GM23338 (cell line): ENCODE data around the gene LYSMD4. TPM values are rescaled to one million over a fixed set of nuclear protein-coding genes. Genes with fewer than 3 reads are reported as not detected.

Experiments
- ATAC-seq: fragments of 200-7000 bp; cut with Tn5 transposase; 3 replicates; pipeline ENCODE4 v1.9.1; 2020
- DNase-seq: peaks from one replicate; pipeline ENCODE4 v3.0.0-alpha.2; 2015; ENCODE audit warnings: low spot score
- H2AFZ ChIP-seq: fragments of 200-600 bp; sonication (generic); 2 replicates; pipeline ENCODE4 v1.8.0; 2016; ENCODE audit warnings: antibody characterized with exemption, mild to moderate bottlenecking, moderate library complexity
- H3F3A ChIP-seq: fragments of 200-600 bp; sonication (generic); replicated peaks from 2 replicates; pipeline ENCODE4 v1.8.0; 2017; ENCODE audit warnings: antibody characterized with exemption, mixed run types, low read depth
- H3K27ac ChIP-seq: fragments of 200-600 bp; sonication (generic); 2 replicates; pipeline ENCODE4 v1.6.1; 2016; ENCODE audit warnings: low read depth
- H3K27me3 ChIP-seq: fragments of 200-600 bp; sonication (generic); 2 replicates; pipeline ENCODE4 v1.8.0; 2016; ENCODE audit warnings: mild to moderate bottlenecking, mixed run types, moderate library complexity; ENCODE audit not compliant: insufficient read depth
- H3K36me3 ChIP-seq: fragments of 200-600 bp; sonication (generic); 2 replicates; pipeline ENCODE4 v1.8.0; 2016; ENCODE audit warnings: mild to moderate bottlenecking; ENCODE audit not compliant: insufficient read depth
- H3K4me1 ChIP-seq: fragments of 200-600 bp; sonication (generic); 2 replicates; pipeline ENCODE4 v1.8.0; 2016; ENCODE audit warnings: mild to moderate bottlenecking, moderate library complexity; ENCODE audit not compliant: insufficient read depth
- H3K4me2 ChIP-seq: fragments of 200-600 bp; sonication (generic); 2 replicates; pipeline ENCODE4 v1.7.1; 2017; ENCODE audit warnings: mixed run types
- H3K4me3 ChIP-seq: fragments of 200-600 bp; sonication (generic); 2 replicates; pipeline ENCODE4 v1.6.1; 2016; ENCODE audit warnings: mixed run types
- H3K79me2 ChIP-seq: fragments of 200-600 bp; sonication (generic); replicated peaks from 2 replicates; pipeline ENCODE4 v1.8.0; 2017; ENCODE audit warnings: mild to moderate bottlenecking; ENCODE audit not compliant: insufficient read depth
- H3K9me2 ChIP-seq: fragments of 200-600 bp; sonication (generic); 2 replicates; pipeline ENCODE4 v1.8.0; 2017; ENCODE audit not compliant: insufficient read depth
- H4K20me1 ChIP-seq: fragments of 200-600 bp; sonication (generic); replicated peaks from 2 replicates; pipeline ENCODE4 v1.8.0; 2017; ENCODE audit warnings: mild to moderate bottlenecking; ENCODE audit not compliant: insufficient read depth
- H3K27ac Mint-ChIP-seq: 2 replicates; pipeline ENCODE4 v1.8.0; 2020; ENCODE audit warnings: inconsistent platforms, mild to moderate bottlenecking, moderate library complexity, mixed read lengths
- H3K27me3 Mint-ChIP-seq: 3 replicates; pipeline ENCODE4 v1.8.0; 2022; ENCODE audit warnings: low read depth, mild to moderate bottlenecking, moderate library complexity, mixed read lengths, inconsistent platforms; ENCODE audit not compliant: insufficient read depth, poor library complexity
- H3K36me3 Mint-ChIP-seq: 3 replicates; pipeline ENCODE4 v1.8.0; 2021; ENCODE audit warnings: low read depth, mild to moderate bottlenecking, inconsistent platforms, moderate library complexity, mixed read lengths
- H3K4me1 Mint-ChIP-seq: 3 replicates; pipeline ENCODE4 v1.8.0; 2020; ENCODE audit warnings: mild to moderate bottlenecking, inconsistent platforms, mixed read lengths
- H3K4me3 Mint-ChIP-seq: 3 replicates; pipeline ENCODE4 v1.8.0; 2021; ENCODE audit warnings: moderate library complexity, mild to moderate bottlenecking, inconsistent platforms, mixed read lengths
- H3K9me3 Mint-ChIP-seq: 3 replicates; pipeline ENCODE4 v1.8.0; 2020; ENCODE audit warnings: moderate library complexity, mild to moderate bottlenecking, inconsistent platforms, mixed read lengths
- CREB1 ChIP-seq: fragments of 250-450 bp; sonication (Bioruptor Pico); IDR thresholded peaks from 2 replicates; pipeline ENCODE4 v1.5.0; 2020; ENCODE audit warnings: low read depth, mild to moderate bottlenecking, moderate library complexity
- EZH2 ChIP-seq: fragments of 200-600 bp; sonication (generic); IDR thresholded peaks from one replicate; pipeline ENCODE4 v1.8.0; 2017; ENCODE audit warnings: antibody characterized with exemption, mild to moderate bottlenecking, low read depth; ENCODE audit not compliant: unreplicated experiment
- JUNB ChIP-seq: IDR thresholded peaks from one replicate; pipeline ENCODE4 v1.6.1; 2016; ENCODE audit warnings: antibody characterized with exemption; ENCODE audit not compliant: unreplicated experiment
- ZNF114 ChIP-seq: fragments of 250-450 bp; sonication (Bioruptor Pico); IDR thresholded peaks from 2 replicates; pipeline ENCODE4 v1.5.0; 2020; ENCODE audit warnings: mild to moderate bottlenecking, moderate library complexity
- ZNF331 ChIP-seq: fragments of 250-450 bp; sonication (Bioruptor Pico); IDR thresholded peaks from 2 replicates; pipeline ENCODE4 v1.5.0; 2020; ENCODE audit warnings: low read depth, mild to moderate bottlenecking, moderate library complexity
- polyA plus RNA-seq: library from polyadenylated mRNA; unstranded; fragments of >200 nt; fragmentation: Nextera tagmentation; extraction: Ambion mirVana; gene quantifications from 2 replicates; pipeline ENCODE4 v1.2.1, GENCODE V29; 2016
- total RNA-seq: library from RNA; depleted of rRNA; stranded (reverse); fragments of >200 nt; shearing (Covaris generic); gene quantifications from 2 replicates; pipeline ENCODE4 v1.2.3, GENCODE V29; 2014
- TF ChIP-seq, protein P1 (sequence below): fragments of 250-450 bp; sonication (Bioruptor Pico); IDR thresholded peaks from 2 replicates; pipeline ENCODE4 v1.5.0; 2020; ENCODE audit warnings: mild to moderate bottlenecking, moderate library complexity
- TF ChIP-seq, protein P2 (sequence below), 2 experiments: fragments of 200-600 bp in 1 of 2; sonication (generic) in 1 of 2; conservative IDR thresholded peaks; 2 replicates each; pipeline versions ENCODE4 v1.5.1 to v1.6.1; 2016 to 2017; ENCODE audit warnings: antibody characterized with exemption in 2 of 2, low read depth in 2 of 2, mild to moderate bottlenecking in 2 of 2, moderate library complexity in 1 of 2

LYSMD4 gene
- total and polyA plus RNA-seq, 2 experiments from 2014 or later, result 7.5 to 23.8 TPM

DNA sequence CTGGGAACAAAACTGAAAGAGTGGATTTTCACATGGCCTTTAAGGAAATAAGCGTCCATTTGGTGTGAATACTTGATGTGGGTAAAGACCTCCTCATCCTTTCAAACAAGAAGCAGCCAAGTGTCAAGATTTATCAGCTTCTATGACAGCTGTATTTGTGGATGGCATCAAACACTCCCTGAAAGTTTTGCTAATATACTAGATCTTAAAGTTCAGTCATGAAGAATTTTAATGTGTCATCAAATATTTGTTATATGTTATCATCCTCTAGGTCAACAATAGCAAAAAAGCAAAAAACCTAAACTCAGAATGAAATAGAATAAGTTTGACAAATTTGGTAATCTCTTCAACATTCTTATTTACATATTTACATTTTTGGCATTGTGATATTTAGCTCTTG, 29.1 kb upstream of the LYSMD4 start (continued):
- TF ChIP-seq, protein P1, sequence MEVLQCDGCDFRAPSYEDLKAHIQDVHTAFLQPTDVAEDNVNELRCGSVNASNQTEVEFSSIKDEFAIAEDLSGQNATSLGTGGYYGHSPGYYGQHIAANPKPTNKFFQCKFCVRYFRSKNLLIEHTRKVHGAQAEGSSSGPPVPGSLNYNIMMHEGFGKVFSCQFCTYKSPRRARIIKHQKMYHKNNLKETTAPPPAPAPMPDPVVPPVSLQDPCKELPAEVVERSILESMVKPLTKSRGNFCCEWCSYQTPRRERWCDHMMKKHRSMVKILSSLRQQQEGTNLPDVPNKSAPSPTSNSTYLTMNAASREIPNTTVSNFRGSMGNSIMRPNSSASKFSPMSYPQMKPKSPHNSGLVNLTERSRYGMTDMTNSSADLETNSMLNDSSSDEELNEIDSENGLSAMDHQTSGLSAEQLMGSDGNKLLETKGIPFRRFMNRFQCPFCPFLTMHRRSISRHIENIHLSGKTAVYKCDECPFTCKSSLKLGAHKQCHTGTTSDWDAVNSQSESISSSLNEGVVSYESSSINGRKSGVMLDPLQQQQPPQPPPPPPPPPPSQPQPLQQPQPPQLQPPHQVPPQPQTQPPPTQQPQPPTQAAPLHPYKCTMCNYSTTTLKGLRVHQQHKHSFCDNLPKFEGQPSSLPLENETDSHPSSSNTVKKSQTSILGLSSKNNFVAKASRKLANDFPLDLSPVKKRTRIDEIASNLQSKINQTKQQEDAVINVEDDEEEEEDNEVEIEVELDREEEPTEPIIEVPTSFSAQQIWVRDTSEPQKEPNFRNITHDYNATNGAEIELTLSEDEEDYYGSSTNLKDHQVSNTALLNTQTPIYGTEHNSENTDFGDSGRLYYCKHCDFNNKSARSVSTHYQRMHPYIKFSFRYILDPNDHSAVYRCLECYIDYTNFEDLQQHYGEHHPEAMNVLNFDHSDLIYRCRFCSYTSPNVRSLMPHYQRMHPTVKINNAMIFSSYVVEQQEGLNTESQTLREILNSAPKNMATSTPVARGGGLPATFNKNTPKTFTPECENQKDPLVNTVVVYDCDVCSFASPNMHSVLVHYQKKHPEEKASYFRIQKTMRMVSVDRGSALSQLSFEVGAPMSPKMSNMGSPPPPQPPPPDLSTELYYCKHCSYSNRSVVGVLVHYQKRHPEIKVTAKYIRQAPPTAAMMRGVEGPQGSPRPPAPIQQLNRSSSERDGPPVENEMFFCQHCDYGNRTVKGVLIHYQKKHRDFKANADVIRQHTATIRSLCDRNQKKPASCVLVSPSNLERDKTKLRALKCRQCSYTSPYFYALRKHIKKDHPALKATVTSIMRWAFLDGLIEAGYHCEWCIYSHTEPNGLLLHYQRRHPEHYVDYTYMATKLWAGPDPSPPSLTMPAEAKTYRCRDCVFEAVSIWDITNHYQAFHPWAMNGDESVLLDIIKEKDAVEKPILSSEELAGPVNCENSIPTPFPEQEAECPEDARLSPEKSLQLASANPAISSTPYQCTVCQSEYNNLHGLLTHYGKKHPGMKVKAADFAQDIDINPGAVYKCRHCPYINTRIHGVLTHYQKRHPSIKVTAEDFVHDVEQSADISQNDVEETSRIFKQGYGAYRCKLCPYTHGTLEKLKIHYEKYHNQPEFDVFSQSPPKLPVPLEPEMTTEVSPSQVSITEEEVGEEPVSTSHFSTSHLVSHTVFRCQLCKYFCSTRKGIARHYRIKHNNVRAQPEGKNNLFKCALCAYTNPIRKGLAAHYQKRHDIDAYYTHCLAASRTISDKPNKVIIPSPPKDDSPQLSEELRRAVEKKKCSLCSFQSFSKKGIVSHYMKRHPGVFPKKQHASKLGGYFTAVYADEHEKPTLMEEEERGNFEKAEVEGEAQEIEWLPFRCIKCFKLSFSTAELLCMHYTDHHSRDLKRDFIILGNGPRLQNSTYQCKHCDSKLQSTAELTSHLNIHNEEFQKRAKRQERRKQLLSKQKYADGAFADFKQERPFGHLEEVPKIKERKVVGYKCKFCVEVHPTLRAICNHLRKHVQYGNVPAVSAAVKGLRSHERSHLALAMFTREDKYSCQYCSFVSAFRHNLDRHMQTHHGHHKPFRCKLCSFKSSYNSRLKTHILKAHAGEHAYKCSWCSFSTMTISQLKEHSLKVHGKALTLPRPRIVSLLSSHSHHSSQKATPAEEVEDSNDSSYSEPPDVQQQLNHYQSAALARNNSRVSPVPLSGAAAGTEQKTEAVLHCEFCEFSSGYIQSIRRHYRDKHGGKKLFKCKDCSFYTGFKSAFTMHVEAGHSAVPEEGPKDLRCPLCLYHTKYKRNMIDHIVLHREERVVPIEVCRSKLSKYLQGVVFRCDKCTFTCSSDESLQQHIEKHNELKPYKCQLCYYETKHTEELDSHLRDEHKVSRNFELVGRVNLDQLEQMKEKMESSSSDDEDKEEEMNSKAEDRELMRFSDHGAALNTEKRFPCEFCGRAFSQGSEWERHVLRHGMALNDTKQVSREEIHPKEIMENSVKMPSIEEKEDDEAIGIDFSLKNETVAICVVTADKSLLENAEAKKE (CRISPR knock-in tag), result no peak
- no peak for TF ChIP-seq ZNF331 (CRISPR knock-in tag)
- TF ChIP-seq CREB1 (CRISPR knock-in tag), result no peak
- TF ChIP-seq, protein P2, sequence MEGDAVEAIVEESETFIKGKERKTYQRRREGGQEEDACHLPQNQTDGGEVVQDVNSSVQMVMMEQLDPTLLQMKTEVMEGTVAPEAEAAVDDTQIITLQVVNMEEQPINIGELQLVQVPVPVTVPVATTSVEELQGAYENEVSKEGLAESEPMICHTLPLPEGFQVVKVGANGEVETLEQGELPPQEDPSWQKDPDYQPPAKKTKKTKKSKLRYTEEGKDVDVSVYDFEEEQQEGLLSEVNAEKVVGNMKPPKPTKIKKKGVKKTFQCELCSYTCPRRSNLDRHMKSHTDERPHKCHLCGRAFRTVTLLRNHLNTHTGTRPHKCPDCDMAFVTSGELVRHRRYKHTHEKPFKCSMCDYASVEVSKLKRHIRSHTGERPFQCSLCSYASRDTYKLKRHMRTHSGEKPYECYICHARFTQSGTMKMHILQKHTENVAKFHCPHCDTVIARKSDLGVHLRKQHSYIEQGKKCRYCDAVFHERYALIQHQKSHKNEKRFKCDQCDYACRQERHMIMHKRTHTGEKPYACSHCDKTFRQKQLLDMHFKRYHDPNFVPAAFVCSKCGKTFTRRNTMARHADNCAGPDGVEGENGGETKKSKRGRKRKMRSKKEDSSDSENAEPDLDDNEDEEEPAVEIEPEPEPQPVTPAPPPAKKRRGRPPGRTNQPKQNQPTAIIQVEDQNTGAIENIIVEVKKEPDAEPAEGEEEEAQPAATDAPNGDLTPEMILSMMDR (conservative IDR thresholded peaks at IDR 0.05; ENCODE audit: low read depth in 2 of 2), result no peak
- no peak for TF ChIP-seq EZH2
- TF ChIP-seq ZNF114, result no peak

DNA sequence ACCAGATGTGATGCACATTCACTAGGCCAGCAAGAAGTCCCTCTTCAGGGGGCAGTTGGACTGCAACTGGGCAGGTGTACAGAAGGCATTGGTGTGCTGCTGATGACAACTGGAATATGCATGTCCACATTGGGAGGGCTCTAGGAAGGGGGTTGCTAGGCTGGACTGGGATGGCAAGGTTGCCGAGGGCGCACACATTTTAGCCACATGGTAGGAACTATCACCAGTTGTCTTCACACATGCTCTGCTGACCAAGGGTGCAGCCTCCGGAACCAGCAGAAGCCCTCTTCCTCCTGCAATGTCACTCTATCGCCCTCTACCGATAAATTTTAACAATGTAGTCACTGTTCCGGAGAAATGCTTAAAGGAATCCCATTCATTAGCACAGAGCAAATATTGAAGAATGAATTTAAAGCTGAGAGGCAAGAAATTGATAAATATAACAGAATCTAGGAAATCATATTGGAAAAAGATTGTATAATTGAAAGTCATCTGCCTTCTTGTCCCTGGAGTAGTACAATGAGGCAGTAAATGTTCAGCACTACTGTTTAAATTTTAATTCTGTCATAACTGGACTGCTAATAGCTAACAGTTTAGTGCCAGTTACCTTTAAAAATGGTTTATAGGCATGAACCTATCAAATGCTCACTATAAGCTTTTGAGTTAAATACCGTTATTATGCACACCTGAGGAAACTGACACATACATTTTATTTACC, 22.6 kb upstream of the LYSMD4 start:
- Histone ChIP-seq H2AFZ (no peak overlapping the region), H3K9me2 (no peaks in the 10 kb centered on the region), H3K36me3 (no peaks in the 10 kb centered on the region), H3K27me3 (no peaks in the 10 kb centered on the region), H3K27ac (no peak overlapping the region), H3K4me3 (no peak overlapping the region), H4K20me1 (no peaks in the 10 kb centered on the region), H3K4me1 (no peaks in the 10 kb centered on the region), H3K4me2 (no peak overlapping the region), H3F3A (no peaks in the 10 kb centered on the region), H3K79me2 (no peaks in the 10 kb centered on the region)
- Mint-ChIP-seq H3K27ac (no peak overlapping the region), H3K27me3 (peaks cover 4% of the 10 kb centered on the region), H3K4me3 (no peak overlapping the region), H3K36me3 (no peaks in the 10 kb centered on the region), H3K4me1 (peaks cover under 1% of the 10 kb centered on the region; the same call in 2 of the 3 replicates), H3K9me3 (no peaks in the 10 kb centered on the region)
- TF ChIP-seq JUNB, result no peak
- TF ChIP-seq, protein P2 (conservative IDR thresholded peaks at IDR 0.05; ENCODE audit: low read depth in 2 of 2), result peak; percentile 87
- DNase-seq (peak; percentile 83), ATAC-seq (peak; percentile 87)
